ENCODE results near the gene DOC2A.

- no peak for TF ChIP-seq CTCF (IDR thresholded peaks at IDR 0.05; ENCODE audit: poor library complexity, severe bottlenecking)
- no peak for TF ChIP-seq RAD21 (conservative IDR thresholded peaks at IDR 0.05)
- no peak for TF ChIP-seq EP300 (conservative IDR thresholded peaks at IDR 0.05; ENCODE audit: poor library complexity, severe bottlenecking)
Observed at GRCh38 chr16:29987371-29988085, 23.3 kb downstream of the DOC2A start.

All from neural cell (in vitro differentiated cells).